B cell (primary cell): Measurements from ENCODE around the gene TMEM138. TPM values are rescaled to one million over a fixed set of nuclear protein-coding genes. Genes with fewer than 3 reads are reported as not detected.

Source experiments
- ATAC-seq: fragments of 200-7000 bp; cut with Tn5 transposase; one replicate; pipeline ENCODE4 v1.10.0; 2021; ENCODE audit warnings: low read depth, mild to moderate bottlenecking, moderate number of reproducible peaks, moderate library complexity
- CTCF ChIA-PET: fragments of 350-600 bp; sonication (Branson Sonifier 250); formaldehyde crosslinking; loops from one replicate; lab custom pipeline; 2021; ENCODE audit warnings: antibody characterized with exemption, inconsistent platforms; lab: Charles Lee
- POLR2A ChIA-PET: fragments of 350-600 bp; sonication (Branson Sonifier 250); formaldehyde crosslinking; loops from one replicate; lab custom pipeline; 2021; ENCODE audit warnings: antibody characterized with exemption; lab: Charles Lee
- DNase-seq: peaks from one replicate; pipeline ENCODE4 v3.0.0; 2013
- H2AFZ ChIP-seq: 2 replicates; pipeline ENCODE4 v1.6.1; 2012; ENCODE audit warnings: mild to moderate bottlenecking, low read depth, low read length; ENCODE audit not compliant: insufficient read depth, poor library complexity, severe bottlenecking
- H3K27ac ChIP-seq, 2 donors: 1 replicate in 1 of 2; 2 replicates in 1 of 2; pipeline ENCODE4 v1.5.1; 2012 to 2013; ENCODE audit warnings: low read length in 2 of 2, mild to moderate bottlenecking in 2 of 2, moderate library complexity in 1 of 2
- H3K27me3 ChIP-seq, 4 experiments: fragments of 200-600 bp in 1 of 4; sonication (generic) in 1 of 4; replicated peaks in 1 of 4; 1 replicate in 2 of 4; 2 replicates in 2 of 4; pipeline versions ENCODE4 v1.6.1 to v1.7.0; 2013 to 2016; ENCODE audit warnings: low read length in 3 of 4, mild to moderate bottlenecking in 2 of 4, mixed read lengths in 1 of 4, moderate library complexity in 1 of 4; ENCODE audit not compliant: insufficient read depth in 4 of 4, control insufficient read depth in 3 of 4; ENCODE audit errors: control extremely low read depth in 1 of 4
- H3K36me3 ChIP-seq, 2 experiments: replicated peaks in 1 of 2; 1 replicate in 1 of 2; 2 replicates in 1 of 2; pipeline versions ENCODE4 v1.6.1 to v1.7.1; 2013; ENCODE audit warnings: low read length in 1 of 2; ENCODE audit not compliant: insufficient read depth in 2 of 2, control insufficient read depth in 1 of 2; ENCODE audit errors: control extremely low read depth in 1 of 2, extremely low read depth in 1 of 2
- H3K4me1 ChIP-seq, 2 donors: fragments of 200-600 bp in 1 of 2; sonication (generic) in 1 of 2; 1 replicate in 1 of 2; 2 replicates in 1 of 2; pipeline versions ENCODE4 v1.5.1 to v1.6.1; 2013 to 2017; ENCODE audit warnings: low read length in 2 of 2; ENCODE audit not compliant: control insufficient read depth in 2 of 2, insufficient read depth in 2 of 2
- H3K4me2 ChIP-seq: replicated peaks from 2 replicates; pipeline ENCODE3; 2012; ENCODE audit warnings: mild to moderate bottlenecking, low read depth, low read length; ENCODE audit not compliant: poor library complexity, severe bottlenecking
- H3K4me3 ChIP-seq, 5 experiments: fragments of 200-600 bp in 1 of 5; sonication (generic) in 1 of 5; 1 replicate in 3 of 5; 2 replicates in 2 of 5; pipeline versions ENCODE4 v1.5.1 to v1.7.0; 2011 to 2016; ENCODE audit warnings: low read length in 4 of 5, mild to moderate bottlenecking in 4 of 5, low read depth in 2 of 5, control low read depth in 1 of 5, moderate library complexity in 1 of 5; ENCODE audit not compliant: insufficient read depth in 1 of 5; ENCODE audit errors: control extremely low read depth in 1 of 5, extremely low read depth in 1 of 5
- H3K79me2 ChIP-seq: fragments of 200-600 bp; sonication (generic); one replicate; pipeline ENCODE4 v1.6.0; 2016; ENCODE audit warnings: low read length; ENCODE audit not compliant: control insufficient read depth, insufficient read depth
- H3K9ac ChIP-seq: fragments of 200-600 bp; sonication (generic); 2 replicates; pipeline ENCODE4 v1.6.1; 2017; ENCODE audit warnings: mild to moderate bottlenecking, low read length, moderate library complexity
- H3K9me3 ChIP-seq, 3 donors: one replicate each; pipeline versions ENCODE4 v1.6.1 to v1.7.1; 2013; ENCODE audit warnings: low read length in 2 of 3; ENCODE audit not compliant: control insufficient read depth in 2 of 3, insufficient read depth in 1 of 3; ENCODE audit errors: control extremely low read depth in 1 of 3
- H4K20me1 ChIP-seq: 2 replicates; pipeline ENCODE4 v1.6.0; 2012; ENCODE audit warnings: mild to moderate bottlenecking, low read length; ENCODE audit not compliant: insufficient read depth, control insufficient read depth, poor library complexity, severe bottlenecking
- H3K27ac Mint-ChIP-seq: one replicate; pipeline ENCODE4 v1.8.0; 2021; ENCODE audit warnings: mixed read lengths
- H3K27me3 Mint-ChIP-seq: one replicate; pipeline ENCODE4 v1.8.0; 2021; ENCODE audit warnings: mixed read lengths
- H3K4me1 Mint-ChIP-seq: one replicate; pipeline ENCODE4 v1.8.0; 2021; ENCODE audit warnings: mixed read lengths
- H3K4me3 Mint-ChIP-seq: one replicate; pipeline ENCODE4 v1.8.0; 2021; ENCODE audit warnings: mixed read lengths
- H3K9me3 Mint-ChIP-seq: one replicate; pipeline ENCODE4 v1.8.0; 2022; ENCODE audit warnings: mixed read lengths; ENCODE audit not compliant: insufficient read depth
- CTCF ChIP-seq: fragments of 200-600 bp; IDR thresholded peaks from one replicate; pipeline ENCODE4 v1.8.0; 2022; ENCODE audit warnings: antibody characterized with exemption, mild to moderate bottlenecking
- EZH2 ChIP-seq: IDR thresholded peaks from 2 replicates; pipeline ENCODE4 v1.6.1; 2012; ENCODE audit warnings: borderline replicate concordance, low read depth, mild to moderate bottlenecking, moderate library complexity, low read length; ENCODE audit not compliant: insufficient read depth, poor library complexity, severe bottlenecking
- WGBS: methylation state at CpG from one replicate; pipeline ENCODE4 v1.1.5; 2013; ENCODE audit warnings: missing lambda C conversion rate; ENCODE audit not compliant: insufficient coverage; 5-methylcytosine and 5-hydroxymethylcytosine counted together
- intact Hi-C: fragments of 100-400 bp; cut with micrococcal nuclease; formaldehyde crosslinking; loops from one replicate; pipeline ENCODE4 v1.10.0; 2022
- polyA plus RNA-seq: library from polyadenylated mRNA; depleted of rRNA; stranded (reverse); fragments of >200 nt; gene quantifications from 2 replicates; pipeline ENCODE4 v1.2.3, GENCODE V29; 2012
- total RNA-seq, 2 donors: library from RNA; stranded (reverse); fragments of 120-200 nt in 1 of 2; gene quantifications; 1 replicate in 1 of 2; 2 replicates in 1 of 2; pipeline versions ENCODE4 v1.2.3 to v1.2.4, GENCODE V29; 2013 to 2022

TMEM138 gene
- total and polyA plus RNA-seq, 2 donors (not counting 1 experiment from before 2014, with no cell fraction given): 66.6 to 84.3 TPM

- H3K4me1 Mint-ChIP-seq: peaks cover 27% of the 10 kb centered on the region
- no peak for DNase-seq
- Histone ChIP-seq H3K4me1 (peaks cover 8 to 19% of the 10 kb centered on the region in 2 donors), H3K9me3 (no peaks in the 10 kb centered on the region), H3K27ac (no peak overlapping the region), H3K9ac (no peak overlapping the region), H4K20me1 (no peaks in the 10 kb centered on the region), H3K79me2 (peaks cover 16% of the 10 kb centered on the region), H3K4me2 (no peak overlapping the region), H3K4me3 (no peak overlapping the region), H3K36me3 (peaks cover 0 to 9% of the 10 kb centered on the region in 2 experiments), H3K27me3 (no peaks in the 10 kb centered on the region), H2AFZ (no peak overlapping the region)
- ChIA-PET POLR2A (interaction anchor here (2.0 kb wide), 1 partner anchor 23 kb away, joined by 8 read pairs; the partner anchor contains the start of genes CYB561A3 and TMEM138), CTCF (interaction anchor here (1.3 to 11.2 kb wide), 4 partner anchors 10 to 63 kb away, joined by 4 to 649 read pairs (median 220); partner anchors contain the start of genes CYB561A3 and TMEM138)
- no peak for ATAC-seq
- 96% methylated on average over 25 of the region's 26 CpGs for WGBS
- intact Hi-C loops: no loop called here
- H3K27ac Mint-ChIP-seq: no peak overlapping the region
- no peak for TF ChIP-seq CTCF
- no peak for TF ChIP-seq EZH2
- H3K27me3 Mint-ChIP-seq: no peaks in the 10 kb centered on the region
- H3K4me3 Mint-ChIP-seq: no peak overlapping the region
- H3K9me3 Mint-ChIP-seq: no peaks in the 10 kb centered on the region
Observed at GRCh38 chr11:61338783-61339489, 23.2 kb upstream of the TMEM138 start.

GRCh38 chr11:61339490-61339878, 22.7 kb upstream of the TMEM138 start:
- Mint-ChIP-seq H3K27ac (peak overlapping the region; percentile 50), H3K9me3 (no peaks in the 10 kb centered on the region), H3K4me3 (no peak overlapping the region), H3K27me3 (no peaks in the 10 kb centered on the region), H3K4me1 (peaks cover 23% of the 10 kb centered on the region)
- Histone ChIP-seq H3K9me3 (no peaks in the 10 kb centered on the region), H3K27ac (no peak overlapping the region), H3K4me1 (peaks cover 8 to 15% of the 10 kb centered on the region in 2 donors), H3K27me3 (no peaks in the 10 kb centered on the region), H4K20me1 (no peaks in the 10 kb centered on the region), H3K4me3 (no peak overlapping the region), H3K79me2 (peaks cover 16% of the 10 kb centered on the region), H2AFZ (no peak overlapping the region), H3K36me3 (peaks cover 0 to 9% of the 10 kb centered on the region in 2 experiments), H3K9ac (no peak overlapping the region), H3K4me2 (no peak overlapping the region)
- intact Hi-C loops: no loop called here
- CTCF ChIA-PET: interaction anchor here (1.3 to 11.2 kb wide), 3 partner anchors 9 to 45 kb away, joined by 4 to 649 read pairs (median 436); partner anchors contain the start of genes CYB561A3 and TMEM138
- TF ChIP-seq CTCF (no peak), EZH2 (no peak)
- DNase-seq (no peak), ATAC-seq (no peak)
- WGBS: 98% methylated on average over 4 of the region's 4 CpGs
- POLR2A ChIA-PET: interaction anchor here (2.0 kb wide), 1 partner anchor 22 kb away, joined by 8 read pairs; the partner anchor contains the start of genes CYB561A3 and TMEM138
